HCT116 (cell line): ENCODE results near the gene ANXA2. TPM values are rescaled to one million over a fixed set of nuclear protein-coding genes. Genes with fewer than 3 reads are reported as not detected.
"Not testable (repeated sequence)": the region's sequence is repeated elsewhere in the genome, so short reads cannot be mapped to it uniquely, and the experiment has no call there.

Experiments
- ATAC-seq: fragments of 200-7000 bp; cut with Tn5 transposase; 2 replicates; pipeline ENCODE4 v1.9.1; 2020; ENCODE audit warnings: mild to moderate bottlenecking, moderate library complexity
- BruUV-seq: library from RNA; stranded (reverse); fragments of 400-500 nt; replicated peaks from 2 replicates; lab custom pipeline; 2021; lab: Mats Ljungman, UMichigan
- CTCF ChIA-PET: fragments of 300-600 bp; sonication (Branson Sonifier 250); formaldehyde crosslinking; loops from one replicate; lab custom pipeline; 2021; ENCODE audit warnings: antibody characterized with exemption; lab: Charles Lee
- POLR2A ChIA-PET: fragments of 300-600, 350-600 bp; sonication (Branson Sonifier 250); formaldehyde crosslinking; loops from one replicate; lab custom pipeline; 2021; ENCODE audit warnings: antibody characterized with exemption; lab: Charles Lee
- RAD21 ChIA-PET, 2 experiments: fragments of 300-600 bp; sonication (Branson Sonifier 250); formaldehyde crosslinking; loops; one replicate each; lab custom pipeline; 2023; ENCODE audit warnings: low total read pairs in 2 of 2; ENCODE audit not compliant: uncharacterized antibody in 2 of 2, unreplicated experiment in 2 of 2, low non-redundant PET in 1 of 2; lab: Charles Lee
- DNase-seq: peaks from one replicate; pipeline ENCODE4 v3.0.0-alpha.2; 2010; ENCODE audit warnings: low read depth, low spot score
- H2AFZ ChIP-seq: fragments of 200-600 bp; shearing (Covaris generic), sonication (generic); 2 replicates; pipeline ENCODE4 v1.6.1; 2017; ENCODE audit warnings: low read depth, mixed run types, mixed read lengths, antibody characterized with exemption, low read length; ENCODE audit not compliant: poor library complexity, severe bottlenecking
- H3K27ac ChIP-seq: 2 replicates; pipeline ENCODE4 v1.5.1; 2012; ENCODE audit warnings: low read depth, low read length
- H3K27me3 ChIP-seq: fragments of 200-600 bp; sonication (generic); 2 replicates; pipeline ENCODE4 v1.6.1; 2016; ENCODE audit warnings: mixed run types, low read length, mixed read lengths; ENCODE audit not compliant: insufficient read depth
- H3K36me3 ChIP-seq, 2 experiments: fragments of 200-500 bp in 1 of 2; fragments of 200-600 bp in 1 of 2; sonication (Bioruptor generic) in 1 of 2; sonication (generic) in 1 of 2; 2 replicates each; pipeline versions ENCODE4 v1.5.1 to v1.6.1; 2014 to 2016; ENCODE audit warnings: low read length in 2 of 2, inconsistent platforms in 1 of 2, mixed read lengths in 1 of 2, mixed run types in 1 of 2; ENCODE audit not compliant: insufficient read depth in 2 of 2, control insufficient read depth in 1 of 2
- H3K4me1 ChIP-seq, 2 experiments: fragments of 200-600 bp in 1 of 2; sonication (generic) in 1 of 2; 2 replicates each; pipeline versions ENCODE4 v1.5.1 to v1.6.1; 2012 to 2017; ENCODE audit warnings: low read length in 2 of 2, inconsistent platforms in 1 of 2, mild to moderate bottlenecking in 1 of 2, mixed read lengths in 1 of 2, mixed run types in 1 of 2, moderate library complexity in 1 of 2; ENCODE audit not compliant: insufficient read depth in 2 of 2, control insufficient read depth in 1 of 2
- H3K4me2 ChIP-seq: fragments of 200-600 bp; sonication (generic); 2 replicates; pipeline ENCODE4 v1.6.1; 2017; ENCODE audit warnings: mixed run types, low read length, mixed read lengths
- H3K4me3 ChIP-seq, 2 experiments: fragments of 200-600 bp in 1 of 2; sonication (generic) in 1 of 2; replicated peaks in 1 of 2; 2 replicates each; pipeline ENCODE4 v1.5.1; 2011 to 2016; ENCODE audit warnings: low read length in 2 of 2, control low read depth in 1 of 2, low read depth in 1 of 2, mild to moderate bottlenecking in 1 of 2, mixed read lengths in 1 of 2, mixed run types in 1 of 2
- H3K79me2 ChIP-seq: fragments of 200-600 bp; sonication (generic); 2 replicates; pipeline ENCODE4 v1.6.1; 2017; ENCODE audit warnings: mild to moderate bottlenecking, mixed run types, low read length, moderate library complexity, mixed read lengths; ENCODE audit not compliant: insufficient read depth
- H3K9ac ChIP-seq: fragments of 200-600 bp; sonication (generic); 2 replicates; pipeline ENCODE4 v1.6.1; 2016; ENCODE audit warnings: low read length, mixed read lengths
- H3K9me2 ChIP-seq: fragments of 200-600 bp; sonication (generic), shearing (Covaris generic); 2 replicates; pipeline ENCODE4 v1.6.1; 2017; ENCODE audit warnings: mixed run types, mild to moderate bottlenecking, moderate library complexity; ENCODE audit not compliant: insufficient read depth
- H3K9me3 ChIP-seq, 2 experiments: fragments of 200-500 bp in 1 of 2; fragments of 200-600 bp in 1 of 2; sonication (Bioruptor generic) in 1 of 2; sonication (generic) in 1 of 2; 2 replicates each; pipeline ENCODE4 v1.6.1; 2014 to 2017; ENCODE audit warnings: low read length in 2 of 2, mixed read lengths in 2 of 2, inconsistent platforms in 1 of 2, low read depth in 1 of 2, mild to moderate bottlenecking in 1 of 2, mixed run types in 1 of 2, moderate library complexity in 1 of 2; ENCODE audit not compliant: control insufficient read depth in 1 of 2, insufficient read depth in 1 of 2
- H4K20me1 ChIP-seq: fragments of 200-600 bp; sonication (generic), shearing (Covaris generic); 2 replicates; pipeline ENCODE4 v1.6.1; 2017; ENCODE audit warnings: mixed run types, mild to moderate bottlenecking, moderate library complexity; ENCODE audit not compliant: insufficient read depth
- ATF3 ChIP-seq: IDR thresholded peaks from 2 replicates; pipeline ENCODE4 v1.6.1; 2012
- EGR1 ChIP-seq: IDR thresholded peaks from 2 replicates; pipeline ENCODE4 v1.6.1; 2012; ENCODE audit warnings: low read depth
- ELF1 ChIP-seq: IDR thresholded peaks from 2 replicates; pipeline ENCODE4 v1.6.1; 2012; ENCODE audit warnings: low read depth, borderline replicate concordance
- EZH2 ChIP-seq: fragments of 200-600 bp; sonication (generic); IDR thresholded peaks from 2 replicates; pipeline ENCODE4 v1.6.1; 2017; ENCODE audit warnings: antibody characterized with exemption, mixed run types
- MAX ChIP-seq: IDR thresholded peaks from 2 replicates; pipeline ENCODE4 v1.6.1; 2012
- SRF ChIP-seq: IDR thresholded peaks from 2 replicates; pipeline ENCODE4 v1.6.1; 2012; ENCODE audit warnings: low read depth
- TCF7L2 ChIP-seq: IDR thresholded peaks from 2 replicates; pipeline ENCODE4 v1.7.0; 2011; ENCODE audit warnings: borderline replicate concordance, inconsistent platforms; ENCODE audit not compliant: insufficient read depth, insufficient read length; ENCODE audit errors: extremely low read depth
- YY1 ChIP-seq: IDR thresholded peaks from 2 replicates; pipeline ENCODE4 v1.6.1; 2011; ENCODE audit warnings: low read length, low read depth, moderate library complexity, mild to moderate bottlenecking; ENCODE audit not compliant: insufficient replicate concordance; ENCODE audit errors: extremely low read depth
- intact Hi-C: fragments of 100-400 bp; cut with micrococcal nuclease; formaldehyde crosslinking; loops from 2 replicates; pipeline ENCODE4 v1.10.0; 2022
- total RNA-seq: library from RNA; stranded (reverse); gene quantifications from one replicate; pipeline ENCODE4 v1.2.1, GENCODE V29; 2021; ENCODE audit not compliant: unreplicated experiment
- TF ChIP-seq, protein P1 (sequence below): IDR thresholded peaks from 2 replicates; pipeline ENCODE4 v1.6.1; 2011; ENCODE audit warnings: mild to moderate bottlenecking, low read length, moderate library complexity; ENCODE audit not compliant: insufficient replicate concordance; ENCODE audit errors: extremely low read depth

Gene ANXA2
- total RNA-seq, 1 experiment from 2014 or later: 1,298 TPM

- CTCF ChIA-PET, H3K9me2 ChIP-seq, intact Hi-C loops, H4K20me1 ChIP-seq, BruUV-seq, RAD21 ChIA-PET, H3K9me3 ChIP-seq, H3K27ac ChIP-seq, H3K79me2 ChIP-seq, ATAC-seq, H3K4me3 ChIP-seq, H3K9ac ChIP-seq, H3K36me3 ChIP-seq, DNase-seq, H2AFZ ChIP-seq, H3K4me2 ChIP-seq, H3K27me3 ChIP-seq: not testable (repeated sequence)
- peaks cover 24 to 32% of the 10 kb centered on the region in 2 experiments for H3K4me1 ChIP-seq
- POLR2A ChIA-PET: interaction anchor here (1.0 to 2.5 kb wide), 2 partner anchors 15 to 20 kb away, joined by 3 to 10 read pairs; partner anchors contain the start of gene ANXA2
These were observed 15.0 kb upstream of the ANXA2 start for GRCh38 chr15:60412807-60413206.

GRCh38 chr15:60411774-60412425 lies 14.1 kb upstream of the ANXA2 start:
- DNase-seq (no peak), ATAC-seq (no peak)
- Histone ChIP-seq H3K36me3 (no peaks in the 10 kb centered on the region), H3K4me3 (no peak overlapping the region), H3K27ac (no peak overlapping the region), H3K79me2 (no peaks in the 10 kb centered on the region), H4K20me1 (no peaks in the 10 kb centered on the region), H3K4me2 (no peak overlapping the region), H3K4me1 (peaks cover 33 to 41% of the 10 kb centered on the region in 2 experiments), H3K9me3 (no peaks in the 10 kb centered on the region), H3K27me3 (no peaks in the 10 kb centered on the region), H3K9ac (no peak overlapping the region), H3K9me2 (no peaks in the 10 kb centered on the region), H2AFZ (no peak overlapping the region)
- POLR2A ChIA-PET: interaction anchor here (1.0 to 2.5 kb wide), 2 partner anchors 14 to 19 kb away, joined by 3 to 10 read pairs; partner anchors contain the start of gene ANXA2
- CTCF ChIA-PET: no interaction called here
- TF ChIP-seq YY1 (no peak), ATF3 (no peak), SRF (no peak), EGR1 (no peak), MAX (no peak), EZH2 (no peak), ELF1 (no peak), TCF7L2 (no peak)
- TF ChIP-seq, protein P1, sequence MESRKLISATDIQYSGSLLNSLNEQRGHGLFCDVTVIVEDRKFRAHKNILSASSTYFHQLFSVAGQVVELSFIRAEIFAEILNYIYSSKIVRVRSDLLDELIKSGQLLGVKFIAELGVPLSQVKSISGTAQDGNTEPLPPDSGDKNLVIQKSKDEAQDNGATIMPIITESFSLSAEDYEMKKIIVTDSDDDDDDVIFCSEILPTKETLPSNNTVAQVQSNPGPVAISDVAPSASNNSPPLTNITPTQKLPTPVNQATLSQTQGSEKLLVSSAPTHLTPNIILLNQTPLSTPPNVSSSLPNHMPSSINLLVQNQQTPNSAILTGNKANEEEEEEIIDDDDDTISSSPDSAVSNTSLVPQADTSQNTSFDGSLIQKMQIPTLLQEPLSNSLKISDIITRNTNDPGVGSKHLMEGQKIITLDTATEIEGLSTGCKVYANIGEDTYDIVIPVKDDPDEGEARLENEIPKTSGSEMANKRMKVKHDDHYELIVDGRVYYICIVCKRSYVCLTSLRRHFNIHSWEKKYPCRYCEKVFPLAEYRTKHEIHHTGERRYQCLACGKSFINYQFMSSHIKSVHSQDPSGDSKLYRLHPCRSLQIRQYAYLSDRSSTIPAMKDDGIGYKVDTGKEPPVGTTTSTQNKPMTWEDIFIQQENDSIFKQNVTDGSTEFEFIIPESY: no peak
- BruUV-seq: no TSS peak
- RAD21 ChIA-PET: no interaction called here
- intact Hi-C loops: no loop called here

DNA sequence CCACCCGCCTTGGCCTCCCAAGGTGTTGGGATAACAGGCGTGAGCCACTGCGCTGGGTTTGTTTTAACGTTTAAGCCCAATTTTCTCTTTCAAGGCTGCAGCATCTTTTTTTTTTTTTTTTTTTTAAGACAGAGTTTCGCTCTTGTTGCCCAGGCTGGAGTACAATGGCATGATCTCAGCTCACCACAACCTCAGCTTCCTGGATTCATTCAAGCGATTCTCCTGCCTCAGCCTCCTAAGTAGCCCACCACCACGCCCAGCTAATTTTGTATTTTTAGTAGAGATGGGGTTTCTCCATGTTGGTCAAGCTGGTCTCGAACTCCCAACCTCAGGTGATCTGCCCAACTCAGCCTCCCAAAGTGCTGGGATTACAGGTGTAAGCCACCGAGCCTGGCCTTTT lies 12.6 kb upstream of the ANXA2 start:
- DNase-seq, CTCF ChIA-PET, H3K9ac ChIP-seq, H3K9me2 ChIP-seq, H2AFZ ChIP-seq, H3K27ac ChIP-seq, H3K4me2 ChIP-seq, H3K27me3 ChIP-seq, H3K4me3 ChIP-seq, H3K9me3 ChIP-seq, H4K20me1 ChIP-seq, intact Hi-C loops, BruUV-seq, H3K79me2 ChIP-seq, H3K36me3 ChIP-seq, RAD21 ChIA-PET, ATAC-seq: not testable (repeated sequence)
- H3K4me1 ChIP-seq: peaks cover 37 to 48% of the 10 kb centered on the region in 2 experiments
- POLR2A ChIA-PET: interaction anchor here (2.5 kb wide), 1 partner anchor 12 kb away, joined by 10 read pairs; the partner anchor contains the start of gene ANXA2
